Cerebellar cortex (tissue), 1 donor: ENCODE results near the gene KIDINS220.
A peak's percentile ranks its signal among the peaks of the same experiment; 100 is the strongest.

Experiments used
- DNase-seq: peaks from one replicate; pipeline ENCODE4 v3.0.0-alpha.2; 2015; ENCODE audit warnings: low spot score

The KIDINS220 gene

DNA sequence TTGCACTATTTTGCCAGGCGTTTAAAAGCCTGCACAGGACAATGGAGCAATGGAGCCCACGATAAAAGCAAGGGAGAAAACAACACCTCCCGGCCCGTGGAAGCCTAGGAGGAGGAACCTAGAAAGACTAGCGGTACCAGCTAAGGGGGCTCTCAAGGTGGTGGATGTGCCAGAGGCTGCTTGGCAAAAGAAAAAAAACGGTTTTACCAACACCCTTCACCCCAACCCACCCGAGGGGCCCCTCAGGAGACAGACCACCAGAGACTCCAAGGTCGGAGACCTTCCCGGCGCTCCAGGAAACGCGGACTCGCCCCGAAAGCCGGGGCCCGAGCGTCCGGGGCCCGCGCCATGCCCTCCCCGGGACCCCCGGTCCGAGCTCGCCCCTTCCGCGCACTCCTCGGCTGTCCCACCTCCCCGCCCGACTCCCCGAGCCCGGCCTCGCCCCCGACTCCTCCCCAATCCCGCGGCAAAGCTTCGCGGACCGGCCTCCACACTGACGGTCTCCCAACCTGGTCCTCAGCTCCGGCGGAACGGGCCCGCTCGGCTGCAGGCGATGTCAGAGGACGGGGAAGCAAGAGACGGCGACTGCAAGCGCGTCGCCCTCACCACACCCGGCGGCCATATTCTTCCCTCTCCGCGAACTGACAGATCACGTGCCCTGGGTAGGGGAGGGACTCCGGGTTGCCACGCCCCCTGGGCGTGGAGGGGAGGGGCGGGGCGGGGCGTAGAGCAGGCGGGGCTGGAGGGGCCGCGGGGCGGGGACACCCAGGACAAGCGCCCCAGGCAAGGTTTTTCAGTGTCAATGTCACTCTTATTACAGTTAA lies at the start of gene KIDINS220:
Gene KIDINS220 (minus strand): TSS at position 643 of the 824 bp plus-strand sequence. CDS start 10,520 bp downstream, outside the sequence.
- DNase-seq, result peak; percentile 87

DNA sequence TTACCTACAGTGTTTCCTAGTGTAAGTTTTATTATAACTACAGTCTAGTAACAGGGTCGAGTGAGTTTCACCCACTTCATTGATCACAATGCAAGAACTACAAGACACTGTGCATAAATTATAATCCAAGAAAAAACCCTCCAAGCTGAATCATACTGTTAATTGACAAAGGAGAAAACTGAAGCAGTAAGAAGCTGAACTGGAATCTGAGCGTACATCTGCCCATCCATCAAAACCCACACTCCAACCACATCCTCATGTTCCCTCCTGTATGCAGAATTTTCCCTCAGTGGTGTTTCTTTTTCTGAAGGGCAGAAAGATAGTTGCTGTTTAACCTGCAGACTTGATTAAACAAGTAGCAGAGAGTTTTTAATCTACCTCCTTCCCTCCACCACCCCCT lies 49.5 kb upstream of the KIDINS220 start:
- no peak for DNase-seq

DNA sequence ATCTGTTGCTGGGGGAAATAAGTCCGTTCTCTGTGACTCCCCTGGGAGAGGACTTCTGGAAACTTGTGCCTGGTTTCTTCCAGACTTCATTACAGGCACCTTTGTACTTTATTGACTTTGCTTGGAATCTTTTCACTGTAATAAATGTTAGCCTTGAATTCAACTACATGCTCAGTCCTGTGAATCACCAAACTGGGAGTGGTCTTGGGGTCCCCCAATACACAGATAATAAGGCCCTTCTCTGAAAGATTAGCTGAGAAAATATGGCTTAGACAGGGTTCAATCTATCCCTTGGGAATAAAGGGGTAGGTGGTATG lies 48.7 kb upstream of the KIDINS220 start:
- DNase-seq, result no peak

DNA sequence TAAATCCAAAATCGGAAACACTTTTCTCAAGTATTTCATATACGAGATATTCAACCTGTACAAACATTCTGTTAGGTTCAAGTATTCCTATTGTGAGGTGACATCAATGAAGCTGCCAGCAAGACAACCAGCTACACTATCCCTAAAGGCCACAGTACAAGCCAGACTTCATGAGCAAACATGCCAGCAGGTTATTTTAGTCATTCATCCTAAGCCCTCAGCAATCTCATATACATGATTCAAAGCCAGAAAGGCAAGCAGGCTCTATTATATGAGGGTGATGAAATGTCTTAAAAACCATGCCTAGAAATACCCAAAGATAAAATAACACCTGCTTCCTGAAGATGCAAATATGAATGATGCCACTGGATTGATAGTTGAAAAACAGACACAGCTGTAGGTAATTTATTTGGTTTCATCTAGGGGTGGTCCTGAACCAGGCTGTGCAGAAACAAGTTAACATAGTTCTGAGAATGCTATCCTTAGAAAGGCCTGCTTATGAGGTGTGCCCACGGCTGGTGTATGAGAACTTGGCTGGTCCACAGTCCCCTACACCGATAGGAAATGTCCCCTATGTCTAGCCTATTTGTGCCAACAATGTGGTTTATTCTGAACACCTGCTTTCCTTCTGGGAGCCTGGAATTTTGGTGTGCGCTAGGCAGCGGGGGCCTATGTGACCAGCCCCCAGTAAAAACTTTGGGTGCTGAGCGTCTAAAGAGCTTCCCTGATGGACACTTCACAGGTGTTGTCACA lies 48.2 kb upstream of the KIDINS220 start:
- DNase-seq, result no peak

DNA sequence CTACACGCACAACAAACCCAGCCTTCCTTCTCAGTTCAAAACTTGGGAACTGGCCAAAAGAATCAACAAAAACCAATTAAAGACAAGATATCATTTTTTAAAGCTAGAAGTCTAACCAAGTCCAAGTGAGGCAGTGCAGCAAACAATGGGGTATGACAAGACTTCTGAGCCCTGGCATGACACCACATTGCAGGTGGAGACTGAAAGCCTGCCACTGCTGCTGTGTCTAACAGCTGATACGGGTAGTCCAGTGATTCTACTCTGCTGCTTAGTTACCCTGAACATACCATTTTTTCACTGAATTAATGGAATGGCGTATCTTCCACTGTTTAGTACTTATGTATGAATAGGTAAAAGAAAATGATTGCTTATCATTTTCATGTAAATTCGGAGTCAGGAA lies 47.4 kb upstream of the KIDINS220 start:
- DNase-seq, result no peak

DNA sequence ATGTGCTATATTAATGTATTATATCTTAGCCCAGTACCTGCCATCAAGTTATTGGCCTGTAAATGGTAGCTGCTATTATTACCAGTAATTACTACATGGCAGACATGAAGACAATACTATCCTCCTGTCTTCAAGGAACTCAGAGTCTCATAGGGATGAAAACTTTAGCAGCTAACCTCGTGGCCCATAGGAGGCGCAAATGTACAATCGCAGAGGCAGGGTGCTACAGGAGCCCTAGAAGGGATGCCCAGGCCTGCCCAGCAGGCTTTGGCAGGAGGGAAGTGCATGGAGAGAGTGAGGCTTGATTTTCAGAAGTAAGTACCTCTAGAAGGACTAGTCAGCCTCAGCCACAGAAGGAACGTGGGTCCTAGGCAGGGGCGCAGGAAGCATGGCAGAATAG lies 44.7 kb upstream of the KIDINS220 start:
- DNase-seq, result peak; percentile 34

DNA sequence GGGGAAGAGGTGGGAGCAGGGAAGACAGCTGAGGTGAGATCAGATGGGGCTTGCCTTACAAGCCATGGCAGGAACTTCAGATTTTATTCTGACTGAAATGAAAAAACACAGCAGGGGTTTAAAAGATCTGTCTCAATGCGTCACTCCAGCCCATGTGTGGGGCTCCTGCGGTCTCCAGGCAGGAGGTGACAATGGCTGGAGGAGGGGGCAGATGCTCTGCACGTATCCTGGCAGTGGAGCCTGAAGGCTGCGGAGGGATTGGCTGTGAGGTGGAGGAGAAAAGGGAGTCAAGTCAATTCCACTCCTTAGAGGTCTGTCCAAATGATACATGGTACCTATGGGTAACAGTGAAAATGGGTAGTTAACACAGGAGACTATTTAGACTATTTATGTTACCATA lies 40.5 kb upstream of the KIDINS220 start:
- no peak for DNase-seq

DNA sequence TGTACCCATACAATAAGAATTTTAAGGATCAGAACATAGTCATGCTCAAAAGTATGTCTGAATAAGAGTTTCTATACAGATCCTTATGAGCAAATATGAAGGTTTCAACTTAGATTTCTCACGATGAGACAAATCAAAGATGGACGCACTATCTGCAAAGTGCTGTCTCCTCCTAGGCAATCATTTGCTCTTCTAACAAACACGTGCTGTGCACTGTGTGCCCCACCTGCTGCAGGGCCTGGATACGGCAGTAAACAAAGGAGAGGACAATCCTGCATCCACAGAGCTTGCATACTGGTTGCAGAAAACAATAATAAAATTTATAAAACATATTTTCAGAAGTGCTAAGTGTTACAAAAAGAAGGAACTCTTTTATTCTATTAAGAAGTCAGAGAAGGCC lies 39.9 kb upstream of the KIDINS220 start:
- DNase-seq, result no peak

DNA sequence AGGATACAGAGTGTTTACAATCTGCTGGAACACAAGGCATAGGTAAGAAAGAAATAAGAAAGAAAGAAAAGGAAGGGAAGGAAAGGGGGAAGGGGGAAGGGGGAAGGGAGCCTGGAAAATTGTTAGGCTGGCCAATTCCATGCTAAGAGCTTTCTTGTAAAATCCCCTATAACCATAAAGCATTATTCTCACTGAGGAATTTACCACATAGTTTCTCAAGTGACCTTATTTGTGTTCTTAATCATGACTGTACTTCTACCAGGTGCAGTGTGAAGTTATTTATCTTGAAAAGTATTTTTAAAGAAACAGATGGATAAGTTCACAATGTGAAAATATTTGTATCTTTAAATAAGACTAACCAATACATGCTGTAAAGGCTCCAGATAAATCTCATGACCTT lies 39.2 kb upstream of the KIDINS220 start:
- no peak for DNase-seq

DNA sequence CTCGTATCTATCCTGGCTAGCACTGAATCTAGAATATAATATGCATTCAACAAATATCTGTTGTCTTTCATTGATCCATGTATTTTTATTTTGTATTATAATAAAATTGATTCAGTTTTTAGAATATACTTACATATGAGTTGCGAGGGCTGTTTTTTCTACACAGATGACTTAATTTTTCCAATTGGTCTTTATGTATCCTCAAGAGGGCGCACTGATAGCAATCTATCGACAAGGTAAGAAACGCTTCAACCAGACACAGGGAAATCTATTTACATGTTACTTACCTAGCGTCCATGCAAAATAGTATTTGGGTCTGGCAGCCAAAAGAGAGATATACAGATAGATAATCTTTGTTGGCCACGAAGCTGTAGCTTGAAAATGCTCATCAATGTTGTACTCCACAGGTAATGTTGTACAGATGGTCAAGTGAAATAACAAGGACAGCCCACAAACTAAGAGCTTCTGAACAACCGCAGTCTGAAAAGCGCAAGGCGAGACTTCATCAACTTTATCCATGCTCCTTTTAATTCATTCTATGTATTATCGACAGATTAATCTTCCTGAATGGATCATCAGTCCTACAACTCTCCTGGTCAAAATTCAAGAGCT lies 35.5 kb upstream of the KIDINS220 start:
- peak; percentile 59 for DNase-seq

DNA sequence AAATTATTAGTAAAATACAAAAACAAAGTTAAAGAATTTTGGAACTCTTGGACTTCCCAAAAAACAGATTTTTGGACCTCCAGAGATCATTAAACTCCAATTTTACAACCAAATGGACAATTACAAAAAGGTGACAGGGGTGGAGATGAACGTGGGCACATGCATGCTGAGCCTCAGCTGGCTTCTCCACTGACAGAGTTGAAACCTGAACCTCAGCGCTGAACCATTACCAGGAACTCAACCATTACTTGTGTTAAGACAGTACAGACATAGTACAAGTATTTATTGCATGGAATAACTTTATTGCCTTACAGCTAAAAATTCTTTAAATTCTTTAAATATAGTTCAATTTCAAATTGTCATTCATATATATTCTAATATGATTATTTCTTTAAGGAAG lies 33.0 kb upstream of the KIDINS220 start:
- DNase-seq, result no peak

DNA sequence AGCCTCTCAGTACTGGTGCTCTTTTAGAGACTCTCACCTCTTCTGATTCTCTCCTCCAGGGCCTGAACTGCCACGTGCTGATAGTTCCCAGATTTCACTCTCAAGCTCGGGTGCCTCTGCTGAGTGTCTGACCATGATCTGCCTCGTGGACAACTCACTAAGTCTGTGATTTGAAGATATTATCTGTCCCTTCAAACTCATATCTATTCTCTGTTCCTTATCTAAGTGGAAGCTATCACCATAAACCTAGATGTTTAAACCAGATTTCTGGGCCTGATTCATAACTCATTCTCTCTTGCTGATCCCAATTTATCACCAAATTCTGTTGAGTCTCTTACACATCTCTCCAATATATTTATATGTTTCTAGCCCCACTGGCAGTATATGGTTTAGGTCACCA lies 29.9 kb upstream of the KIDINS220 start:
- DNase-seq, result no peak

DNA sequence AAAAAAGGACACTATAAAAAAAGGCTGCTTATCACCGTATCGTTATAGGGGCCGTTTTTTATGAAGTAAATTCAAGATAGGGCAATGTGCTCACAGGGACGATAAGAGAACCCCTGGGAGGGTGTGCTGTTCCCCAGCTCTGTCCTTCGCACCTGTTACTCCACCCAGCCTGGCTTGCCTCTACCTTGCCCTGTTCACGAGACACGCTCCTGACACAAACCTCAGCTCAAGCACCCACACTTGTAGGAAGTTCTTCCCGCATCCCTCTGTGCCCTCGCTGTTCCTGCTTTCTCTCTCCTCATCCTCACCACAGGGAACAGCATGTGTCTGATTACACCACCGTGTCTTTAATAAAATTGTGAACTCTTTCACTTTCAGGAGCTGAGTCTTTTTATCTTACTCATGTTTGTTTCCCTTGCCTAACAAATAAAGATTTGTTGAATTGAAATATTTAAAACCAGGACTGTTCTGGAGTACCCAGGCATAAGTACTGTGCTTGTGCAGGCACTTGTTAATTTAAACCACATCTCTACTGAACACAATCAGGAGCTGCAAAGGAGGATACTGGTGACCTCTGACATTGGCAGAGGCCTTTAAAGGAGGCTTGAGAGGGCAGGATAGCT lies 26.0 kb upstream of the KIDINS220 start:
- DNase-seq, result no peak

DNA sequence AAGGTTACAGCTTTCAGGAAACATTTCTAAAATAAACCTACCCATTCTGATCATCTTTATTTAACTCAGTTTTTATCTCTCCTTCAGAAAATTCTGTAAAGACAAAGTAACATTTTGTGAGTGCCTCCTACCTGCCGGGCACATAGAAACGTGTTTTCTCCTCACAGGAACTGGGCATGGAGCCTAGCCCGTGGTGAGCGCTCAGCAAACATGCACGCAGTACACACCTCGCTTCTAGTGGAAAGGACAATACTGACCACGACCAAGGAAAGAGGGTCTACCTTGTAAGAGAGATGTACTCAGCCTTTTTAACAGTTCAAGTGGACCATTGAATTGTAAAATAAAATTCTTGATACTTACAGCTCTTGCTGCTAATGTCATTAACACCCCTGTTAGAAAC lies 24.8 kb upstream of the KIDINS220 start:
- DNase-seq, result no peak

DNA sequence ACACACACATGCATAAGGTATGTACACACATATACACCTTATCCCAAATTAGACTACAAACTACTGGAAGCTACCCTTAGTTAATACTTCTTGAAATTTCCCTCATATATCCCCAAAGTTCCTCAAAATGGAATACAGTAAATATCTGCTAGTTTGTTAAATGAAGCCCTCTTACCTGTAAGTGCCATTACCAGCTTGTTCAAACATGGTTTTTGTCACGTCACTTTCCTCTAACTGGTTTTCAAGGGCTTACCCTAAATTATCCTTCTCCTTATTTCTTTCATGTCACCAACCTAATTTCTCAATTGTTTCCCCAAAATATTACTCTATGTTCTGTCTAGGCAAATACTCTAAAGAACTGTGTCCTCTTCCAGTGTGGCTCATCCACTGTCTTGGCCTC lies 24.4 kb upstream of the KIDINS220 start:
- DNase-seq, result no peak

DNA sequence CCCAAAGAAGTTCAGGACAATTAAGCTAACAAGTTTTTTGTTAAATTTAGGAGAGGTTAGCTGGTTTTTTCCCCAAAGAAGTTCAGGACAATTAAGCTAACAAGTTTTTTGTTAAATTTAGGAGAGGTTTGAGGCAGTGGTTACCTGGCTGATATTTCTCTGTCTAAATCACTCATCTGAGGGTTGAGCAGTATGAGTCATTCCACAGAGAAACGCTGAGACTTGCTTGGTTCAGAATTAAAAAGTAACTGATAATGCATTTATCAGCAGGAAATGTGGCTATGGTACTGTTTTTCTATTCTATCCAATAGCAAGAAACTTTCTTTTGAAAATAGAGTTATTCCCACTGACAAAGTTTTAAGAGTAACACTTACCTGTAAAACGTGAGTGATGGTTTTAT lies 22.8 kb upstream of the KIDINS220 start:
- no peak for DNase-seq

DNA sequence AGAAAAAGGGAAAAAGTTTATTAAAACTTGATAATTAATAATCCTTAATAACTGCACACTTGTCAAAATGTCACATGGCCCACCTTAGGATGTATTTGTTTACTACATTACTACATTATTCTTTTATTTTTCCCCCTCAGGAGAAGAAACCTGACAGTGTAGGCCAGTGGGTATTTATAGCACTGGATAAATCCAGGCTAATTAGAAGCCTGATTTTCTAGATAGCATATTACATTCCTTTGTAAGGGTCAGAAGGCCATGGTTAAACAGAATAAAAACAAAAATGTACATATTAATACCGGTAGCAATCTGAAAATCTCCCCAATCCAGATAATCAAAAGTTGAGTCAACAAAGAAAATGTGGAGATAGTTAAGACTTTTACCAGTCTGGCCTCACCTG lies 21.5 kb upstream of the KIDINS220 start:
- no peak for DNase-seq

DNA sequence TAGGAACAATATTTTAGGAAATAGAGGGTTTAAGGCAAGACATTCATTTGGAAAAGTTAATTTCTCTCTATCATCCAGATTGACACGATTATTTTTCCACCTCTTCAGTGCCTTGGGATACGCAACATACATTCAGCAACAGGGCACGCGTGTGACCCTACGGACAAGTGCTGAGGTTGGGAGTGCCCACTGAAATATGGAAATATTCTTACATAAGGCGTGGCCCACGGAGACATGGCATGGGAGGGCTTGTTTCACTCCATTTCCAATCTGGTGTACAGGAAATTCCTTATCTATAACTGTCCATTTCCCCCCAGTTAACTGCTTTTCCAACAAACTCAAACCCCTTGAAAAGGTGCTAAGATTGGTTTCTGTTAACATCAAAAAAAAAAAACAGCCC lies 20.9 kb upstream of the KIDINS220 start:
- peak; percentile 47 for DNase-seq

DNA sequence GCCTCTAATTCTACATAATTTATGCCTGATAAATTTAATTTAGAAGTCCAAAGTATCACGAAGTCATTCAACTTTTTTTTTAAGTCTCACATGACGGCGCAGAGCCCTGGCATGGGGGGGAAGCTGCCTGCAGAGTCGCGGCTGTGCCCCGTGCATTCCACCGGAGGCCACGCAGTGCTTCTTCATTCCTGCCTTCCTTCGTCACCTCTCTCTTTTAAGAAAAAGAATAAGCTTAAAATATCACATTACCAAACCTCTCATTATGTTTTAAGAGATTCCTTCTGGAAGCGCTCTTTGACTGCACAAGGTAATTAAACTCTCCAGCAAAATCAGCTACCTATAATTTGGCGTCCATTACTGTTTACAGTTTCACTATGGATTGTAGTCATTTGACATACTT lies 20.3 kb upstream of the KIDINS220 start:
- DNase-seq, result peak; percentile 76

DNA sequence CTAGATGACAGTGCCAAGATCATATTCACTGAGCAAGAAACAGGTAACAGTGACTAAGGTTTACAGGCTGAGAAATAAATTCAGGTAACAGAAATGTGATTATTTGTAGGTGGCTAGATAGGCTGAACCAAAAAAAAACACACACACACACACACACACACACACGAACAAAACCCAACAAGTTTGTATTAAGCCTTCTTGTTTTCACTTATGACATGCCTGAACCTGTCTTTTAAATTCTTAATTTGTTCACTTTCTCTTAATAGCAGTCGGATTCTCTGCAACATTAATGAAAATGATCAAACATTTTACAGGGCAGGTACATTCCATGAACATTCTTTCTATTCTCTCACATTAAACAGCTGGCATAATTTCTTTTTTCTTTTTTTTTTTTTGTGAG lies 18.8 kb upstream of the KIDINS220 start:
- no peak for DNase-seq

DNA sequence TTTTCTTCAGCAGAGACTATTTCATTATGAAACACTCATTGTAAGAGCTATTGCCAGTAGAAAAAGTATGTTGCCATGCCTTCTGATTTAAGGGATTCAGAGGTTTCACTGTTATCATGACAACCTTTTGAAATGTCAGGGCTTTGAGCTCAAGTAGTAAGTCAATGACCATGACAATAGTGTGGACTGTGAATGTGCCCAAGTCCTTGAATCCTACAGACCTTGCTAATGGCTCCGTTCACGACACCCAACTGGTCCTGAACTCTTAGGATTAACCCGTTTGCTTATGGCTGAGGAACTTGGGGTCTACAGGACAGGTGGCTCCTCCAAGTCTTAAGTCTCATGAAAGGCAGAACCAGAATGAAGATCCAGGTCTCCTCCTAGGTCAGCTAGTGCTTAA lies 17.6 kb upstream of the KIDINS220 start:
- no peak for DNase-seq

DNA sequence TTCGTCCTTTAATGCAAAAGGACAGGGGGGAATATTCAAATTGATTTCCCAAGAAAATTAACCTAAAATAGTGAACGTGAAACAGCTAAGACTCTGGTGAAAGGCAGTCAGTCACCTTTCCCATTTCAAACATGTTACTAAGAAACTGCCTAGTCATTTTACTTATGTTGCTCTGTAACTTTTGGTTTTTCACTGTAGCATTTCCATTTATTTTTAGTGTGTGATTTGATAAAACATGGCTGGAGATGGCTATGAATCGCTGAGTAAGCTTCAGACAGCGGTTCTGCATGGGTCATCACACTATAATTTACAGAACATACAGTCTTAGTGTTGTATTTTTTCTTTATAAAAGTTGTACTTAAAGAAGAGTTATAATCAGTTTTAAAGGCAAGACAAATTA lies 16.0 kb upstream of the KIDINS220 start:
- no peak for DNase-seq
